ENCODE measurements around the gene KCNJ1. TPM values are rescaled to one million over a fixed set of nuclear protein-coding genes. Genes with fewer than 3 reads are reported as not detected.

Gene KCNJ1
- total and polyA plus RNA-seq, 2 experiments from 2014 or later, result 0.16 TPM; not detected in 1

- TF ChIP-seq, protein P1, sequence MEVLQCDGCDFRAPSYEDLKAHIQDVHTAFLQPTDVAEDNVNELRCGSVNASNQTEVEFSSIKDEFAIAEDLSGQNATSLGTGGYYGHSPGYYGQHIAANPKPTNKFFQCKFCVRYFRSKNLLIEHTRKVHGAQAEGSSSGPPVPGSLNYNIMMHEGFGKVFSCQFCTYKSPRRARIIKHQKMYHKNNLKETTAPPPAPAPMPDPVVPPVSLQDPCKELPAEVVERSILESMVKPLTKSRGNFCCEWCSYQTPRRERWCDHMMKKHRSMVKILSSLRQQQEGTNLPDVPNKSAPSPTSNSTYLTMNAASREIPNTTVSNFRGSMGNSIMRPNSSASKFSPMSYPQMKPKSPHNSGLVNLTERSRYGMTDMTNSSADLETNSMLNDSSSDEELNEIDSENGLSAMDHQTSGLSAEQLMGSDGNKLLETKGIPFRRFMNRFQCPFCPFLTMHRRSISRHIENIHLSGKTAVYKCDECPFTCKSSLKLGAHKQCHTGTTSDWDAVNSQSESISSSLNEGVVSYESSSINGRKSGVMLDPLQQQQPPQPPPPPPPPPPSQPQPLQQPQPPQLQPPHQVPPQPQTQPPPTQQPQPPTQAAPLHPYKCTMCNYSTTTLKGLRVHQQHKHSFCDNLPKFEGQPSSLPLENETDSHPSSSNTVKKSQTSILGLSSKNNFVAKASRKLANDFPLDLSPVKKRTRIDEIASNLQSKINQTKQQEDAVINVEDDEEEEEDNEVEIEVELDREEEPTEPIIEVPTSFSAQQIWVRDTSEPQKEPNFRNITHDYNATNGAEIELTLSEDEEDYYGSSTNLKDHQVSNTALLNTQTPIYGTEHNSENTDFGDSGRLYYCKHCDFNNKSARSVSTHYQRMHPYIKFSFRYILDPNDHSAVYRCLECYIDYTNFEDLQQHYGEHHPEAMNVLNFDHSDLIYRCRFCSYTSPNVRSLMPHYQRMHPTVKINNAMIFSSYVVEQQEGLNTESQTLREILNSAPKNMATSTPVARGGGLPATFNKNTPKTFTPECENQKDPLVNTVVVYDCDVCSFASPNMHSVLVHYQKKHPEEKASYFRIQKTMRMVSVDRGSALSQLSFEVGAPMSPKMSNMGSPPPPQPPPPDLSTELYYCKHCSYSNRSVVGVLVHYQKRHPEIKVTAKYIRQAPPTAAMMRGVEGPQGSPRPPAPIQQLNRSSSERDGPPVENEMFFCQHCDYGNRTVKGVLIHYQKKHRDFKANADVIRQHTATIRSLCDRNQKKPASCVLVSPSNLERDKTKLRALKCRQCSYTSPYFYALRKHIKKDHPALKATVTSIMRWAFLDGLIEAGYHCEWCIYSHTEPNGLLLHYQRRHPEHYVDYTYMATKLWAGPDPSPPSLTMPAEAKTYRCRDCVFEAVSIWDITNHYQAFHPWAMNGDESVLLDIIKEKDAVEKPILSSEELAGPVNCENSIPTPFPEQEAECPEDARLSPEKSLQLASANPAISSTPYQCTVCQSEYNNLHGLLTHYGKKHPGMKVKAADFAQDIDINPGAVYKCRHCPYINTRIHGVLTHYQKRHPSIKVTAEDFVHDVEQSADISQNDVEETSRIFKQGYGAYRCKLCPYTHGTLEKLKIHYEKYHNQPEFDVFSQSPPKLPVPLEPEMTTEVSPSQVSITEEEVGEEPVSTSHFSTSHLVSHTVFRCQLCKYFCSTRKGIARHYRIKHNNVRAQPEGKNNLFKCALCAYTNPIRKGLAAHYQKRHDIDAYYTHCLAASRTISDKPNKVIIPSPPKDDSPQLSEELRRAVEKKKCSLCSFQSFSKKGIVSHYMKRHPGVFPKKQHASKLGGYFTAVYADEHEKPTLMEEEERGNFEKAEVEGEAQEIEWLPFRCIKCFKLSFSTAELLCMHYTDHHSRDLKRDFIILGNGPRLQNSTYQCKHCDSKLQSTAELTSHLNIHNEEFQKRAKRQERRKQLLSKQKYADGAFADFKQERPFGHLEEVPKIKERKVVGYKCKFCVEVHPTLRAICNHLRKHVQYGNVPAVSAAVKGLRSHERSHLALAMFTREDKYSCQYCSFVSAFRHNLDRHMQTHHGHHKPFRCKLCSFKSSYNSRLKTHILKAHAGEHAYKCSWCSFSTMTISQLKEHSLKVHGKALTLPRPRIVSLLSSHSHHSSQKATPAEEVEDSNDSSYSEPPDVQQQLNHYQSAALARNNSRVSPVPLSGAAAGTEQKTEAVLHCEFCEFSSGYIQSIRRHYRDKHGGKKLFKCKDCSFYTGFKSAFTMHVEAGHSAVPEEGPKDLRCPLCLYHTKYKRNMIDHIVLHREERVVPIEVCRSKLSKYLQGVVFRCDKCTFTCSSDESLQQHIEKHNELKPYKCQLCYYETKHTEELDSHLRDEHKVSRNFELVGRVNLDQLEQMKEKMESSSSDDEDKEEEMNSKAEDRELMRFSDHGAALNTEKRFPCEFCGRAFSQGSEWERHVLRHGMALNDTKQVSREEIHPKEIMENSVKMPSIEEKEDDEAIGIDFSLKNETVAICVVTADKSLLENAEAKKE (CRISPR knock-in tag; IDR thresholded peaks at IDR 0.05), result no peak
- no peak for TF ChIP-seq REST (IDR thresholded peaks at IDR 0.05; ENCODE audit: unreplicated experiment)
- no peak for TF ChIP-seq NANOG (IDR thresholded peaks at IDR 0.05; ENCODE audit: borderline replicate concordance)
- TF ChIP-seq POLR2AphosphoS5 (IDR thresholded peaks at IDR 0.05; ENCODE audit: low read depth), result no peak
- TF ChIP-seq EZH2phosphoT487 (IDR thresholded peaks at IDR 0.05; ENCODE audit: unreplicated experiment), result no peak
- no peak for TF ChIP-seq ZNF114 (CRISPR knock-in tag; IDR thresholded peaks at IDR 0.05)
Measured at GRCh38 chr11:128893578-128894285, 26.6 kb upstream of the KCNJ1 start (continued).

Measured in GM23338 (cell line).